ENCODE data around the gene DGCR8.

Gene DGCR8

GRCh38 chr22:20093418-20094196 is 13.6 kb downstream of the DGCR8 start:
- DNase-seq, result no peak

- no peak for DNase-seq
Measured at GRCh38 chr22:20094197-20094807, 14.3 kb downstream of the DGCR8 start.

GRCh38 chr22:20095521-20095920 is 15.5 kb downstream of the DGCR8 start:
- DNase-seq, result no peak

GRCh38 chr22:20096574-20097420 is 16.8 kb downstream of the DGCR8 start:
- no peak for DNase-seq

GRCh38 chr22:20099099-20099711 is 19.2 kb downstream of the DGCR8 start:
- no peak for DNase-seq

- DNase-seq, result no peak
Measured at GRCh38 chr22:20101638-20102037, 21.6 kb downstream of the DGCR8 start.

GRCh38 chr22:20102203-20102780 is 22.3 kb downstream of the DGCR8 start:
- no peak for DNase-seq

GRCh38 chr22:20105456-20106204 is 25.6 kb downstream of the DGCR8 start:
- DNase-seq, result no peak

GRCh38 chr22:20106205-20106848 is 26.3 kb downstream of the DGCR8 start:
- DNase-seq, result no peak

GRCh38 chr22:20106849-20107237 is 26.8 kb downstream of the DGCR8 start:
- DNase-seq, result no peak

GRCh38 chr22:20107471-20107901 is 27.4 kb downstream of the DGCR8 start:
- DNase-seq, result no peak

GRCh38 chr22:20107951-20108756 is 28.1 kb downstream of the DGCR8 start:
- no peak for DNase-seq

- no peak for DNase-seq
Measured at GRCh38 chr22:20108757-20109230, 28.8 kb downstream of the DGCR8 start.

- DNase-seq, result no peak
Measured at GRCh38 chr22:20109411-20110358, 29.6 kb downstream of the DGCR8 start.

GRCh38 chr22:20110359-20110985 is 30.4 kb downstream of the DGCR8 start:
- DNase-seq, result no peak

- DNase-seq, result no peak
Measured at GRCh38 chr22:20111045-20111688, 31.1 kb downstream of the DGCR8 start.

- DNase-seq, result no peak
Measured at GRCh38 chr22:20111689-20112622, 31.9 kb downstream of the DGCR8 start.

All from suppressor macrophage treated with lipopolysaccharide for 4 hours (primary cell).